Measurements from ENCODE around the gene ASGR2. TPM values are rescaled to one million over a fixed set of nuclear protein-coding genes. Genes with fewer than 3 reads are reported as not detected.
"Not testable (repeated sequence)": the region's sequence is repeated elsewhere in the genome, so short reads cannot be mapped to it uniquely, and the experiment has no call there.

Gene ASGR2
- total and polyA plus RNA-seq, 8 donors: 0.73 to 2.2 (median 1.4) TPM; not detected in 5

DNA sequence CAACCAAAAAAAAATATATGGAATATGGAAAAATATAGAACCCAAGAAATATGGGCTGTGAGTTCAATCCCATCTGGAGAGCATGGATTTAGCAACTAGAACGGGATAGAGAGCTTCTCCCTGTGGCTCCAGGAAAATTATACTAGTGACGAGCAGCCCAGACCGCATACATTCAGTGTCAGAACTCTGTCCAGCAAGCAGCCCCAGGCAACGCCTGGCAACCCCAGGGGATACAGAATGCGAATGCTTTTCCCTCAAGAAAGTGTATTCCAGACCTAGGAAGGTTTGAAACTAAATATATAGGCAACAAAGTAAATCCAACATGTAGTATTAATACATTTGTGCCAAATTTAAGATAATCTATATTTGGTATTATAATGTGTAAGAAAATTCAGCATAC lies 13.5 kb upstream of the ASGR2 start:
- H3K27ac ChIP-seq: no peak overlapping the region
- no peak for DNase-seq
- H3K9me3 ChIP-seq: no peaks in the 10 kb centered on the region
- H3K27me3 ChIP-seq: peaks cover 0 to 62% (median 1%) of the 10 kb centered on the region in 3 donors
- intact Hi-C loops (cut with DNase I; ENCODE audit: low total_unique reads): no loop called here
- no peak overlapping the region for H3K4me3 ChIP-seq
- 63 to 78% (median 72%) methylated on average over 5 of the region's 5 CpGs for WGBS, 5 donors
- H3K4me1 ChIP-seq: peaks cover 0 to 8% (median 3%) of the 10 kb centered on the region in 4 donors
- H3K36me3 ChIP-seq: no peaks in the 10 kb centered on the region
- no peak for TF ChIP-seq EP300 (IDR thresholded peaks at IDR 0.05)

DNA sequence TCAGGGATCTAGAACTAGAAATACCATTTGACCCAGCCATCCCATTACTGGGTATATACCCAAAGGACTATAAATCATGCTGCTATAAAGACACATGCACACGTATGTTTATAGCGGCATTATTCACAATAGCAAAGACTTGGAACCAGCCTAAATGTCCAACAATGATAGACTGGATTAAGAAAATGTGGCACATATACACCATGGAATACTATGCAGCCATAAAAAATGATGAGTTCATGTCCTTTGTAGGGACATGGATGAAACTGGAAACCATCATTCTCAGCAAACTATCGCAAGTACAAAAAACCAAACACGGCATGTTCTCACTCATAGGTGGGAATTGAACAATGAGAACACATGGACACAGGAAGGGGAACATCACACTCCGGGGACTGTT lies 12.9 kb upstream of the ASGR2 start:
- H3K27ac ChIP-seq; H3K4me1 ChIP-seq; H3K36me3 ChIP-seq; H3K9me3 ChIP-seq; DNase-seq; H3K4me3 ChIP-seq; intact Hi-C loops (cut with DNase I; ENCODE audit: low total_unique reads): not testable (repeated sequence)
- 88 to 98% (median 93%) methylated on average over 4 to 5 of the region's 5 CpGs for WGBS, 5 donors
- peaks cover 0 to 62% (median 5%) of the 10 kb centered on the region in 3 donors for H3K27me3 ChIP-seq

DNA sequence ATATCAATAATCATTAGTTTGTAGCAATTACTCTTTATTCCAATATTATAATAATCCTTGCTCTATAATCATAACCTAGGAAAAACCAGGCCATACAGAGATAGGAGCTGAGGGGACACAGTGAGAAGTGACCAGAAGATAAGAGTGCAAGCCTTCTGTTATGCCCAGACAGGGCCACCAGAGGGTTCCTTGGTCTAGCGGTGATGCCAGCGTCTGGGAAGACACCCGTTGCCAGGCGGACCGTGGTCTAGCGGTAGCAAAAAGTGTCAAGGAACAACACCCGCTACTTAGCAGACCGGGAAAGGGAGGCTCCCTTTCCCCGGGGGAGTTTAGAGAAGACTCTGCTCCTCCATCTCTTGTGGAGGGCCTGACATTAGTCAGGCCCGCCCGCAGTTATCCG lies 11.8 kb upstream of the ASGR2 start:
- WGBS, 5 donors: 77 to 87% (median 86%) methylated on average over 12 of the region's 12 CpGs
- not testable (repeated sequence) for H3K9me3 ChIP-seq

DNA sequence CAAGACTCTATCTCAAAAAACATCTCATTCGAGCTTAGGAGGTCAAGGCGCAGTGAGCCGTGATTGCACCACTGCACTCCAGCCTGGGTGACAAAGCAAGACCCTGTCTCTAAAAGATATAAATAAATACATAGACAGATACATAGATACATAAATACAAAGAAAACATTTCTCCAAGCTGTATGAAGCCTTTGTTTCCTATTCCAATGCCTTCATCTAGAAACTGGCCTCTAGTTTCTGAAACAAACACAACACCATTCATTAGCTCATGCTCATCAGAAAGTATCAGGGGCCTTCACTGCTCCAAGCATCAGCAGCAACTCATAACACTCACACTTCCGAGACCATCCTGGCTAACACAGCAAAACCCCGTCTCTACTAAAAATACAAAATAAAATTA lies 10.3 kb upstream of the ASGR2 start:
- intact Hi-C loops (cut with DNase I; ENCODE audit: low total_unique reads): no loop called here
- WGBS, 5 donors: 88 to 91% (median 90%) methylated on average over 5 of the region's 5 CpGs
- Histone ChIP-seq H3K4me3 (no peak overlapping the region), H3K27ac (no peak overlapping the region), H3K36me3 (no peaks in the 10 kb centered on the region), H3K27me3 (peaks cover 0 to 61% (median 5%) of the 10 kb centered on the region in 3 donors), H3K4me1 (no peaks in the 10 kb centered on the region), H3K9me3 (no peaks in the 10 kb centered on the region)
- no peak for DNase-seq
- TF ChIP-seq POLR2A (IDR thresholded peaks at IDR 0.05) (no peak), POLR2AphosphoS5 (IDR thresholded peaks at IDR 0.05) (no peak), EP300 (IDR thresholded peaks at IDR 0.05) (no peak)
- TF ChIP-seq, protein P1, sequence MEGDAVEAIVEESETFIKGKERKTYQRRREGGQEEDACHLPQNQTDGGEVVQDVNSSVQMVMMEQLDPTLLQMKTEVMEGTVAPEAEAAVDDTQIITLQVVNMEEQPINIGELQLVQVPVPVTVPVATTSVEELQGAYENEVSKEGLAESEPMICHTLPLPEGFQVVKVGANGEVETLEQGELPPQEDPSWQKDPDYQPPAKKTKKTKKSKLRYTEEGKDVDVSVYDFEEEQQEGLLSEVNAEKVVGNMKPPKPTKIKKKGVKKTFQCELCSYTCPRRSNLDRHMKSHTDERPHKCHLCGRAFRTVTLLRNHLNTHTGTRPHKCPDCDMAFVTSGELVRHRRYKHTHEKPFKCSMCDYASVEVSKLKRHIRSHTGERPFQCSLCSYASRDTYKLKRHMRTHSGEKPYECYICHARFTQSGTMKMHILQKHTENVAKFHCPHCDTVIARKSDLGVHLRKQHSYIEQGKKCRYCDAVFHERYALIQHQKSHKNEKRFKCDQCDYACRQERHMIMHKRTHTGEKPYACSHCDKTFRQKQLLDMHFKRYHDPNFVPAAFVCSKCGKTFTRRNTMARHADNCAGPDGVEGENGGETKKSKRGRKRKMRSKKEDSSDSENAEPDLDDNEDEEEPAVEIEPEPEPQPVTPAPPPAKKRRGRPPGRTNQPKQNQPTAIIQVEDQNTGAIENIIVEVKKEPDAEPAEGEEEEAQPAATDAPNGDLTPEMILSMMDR (IDR thresholded peaks at IDR 0.05): no peak

More for the DNA sequence above, 11.8 kb upstream of the ASGR2 start:
- peaks cover 0 to 63% (median 5%) of the 10 kb centered on the region in 3 donors for H3K27me3 ChIP-seq
- H3K4me3 ChIP-seq; H3K4me1 ChIP-seq; DNase-seq; H3K27ac ChIP-seq; intact Hi-C loops (cut with DNase I; ENCODE audit: low total_unique reads); H3K36me3 ChIP-seq: not testable (repeated sequence)

DNA sequence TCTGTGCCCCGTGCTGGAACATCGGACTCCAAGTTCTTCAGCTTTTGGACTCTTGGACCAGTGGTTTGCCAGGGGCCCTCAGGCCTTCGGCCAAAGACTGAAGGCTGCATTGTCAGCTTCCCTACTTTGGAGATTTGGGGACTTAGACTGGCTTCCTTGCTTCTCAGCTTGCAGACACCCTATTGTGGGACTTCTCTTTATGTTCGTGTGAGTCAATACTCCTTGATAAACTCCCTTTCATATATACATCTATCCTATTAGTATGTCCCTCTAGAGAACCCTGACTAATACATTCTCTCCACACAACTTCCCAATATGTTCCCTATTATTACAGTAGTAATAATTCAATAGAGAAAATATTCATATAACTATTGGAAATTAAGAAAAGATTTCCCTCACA lies 9.2 kb upstream of the ASGR2 start:
- TF ChIP-seq, protein P1 (IDR thresholded peaks at IDR 0.05): no peak
- TF ChIP-seq POLR2AphosphoS5 (IDR thresholded peaks at IDR 0.05) (no peak), POLR2A (IDR thresholded peaks at IDR 0.05) (no peak), EP300 (IDR thresholded peaks at IDR 0.05) (no peak)
- Histone ChIP-seq H3K36me3 (no peaks in the 10 kb centered on the region), H3K4me1 (no peaks in the 10 kb centered on the region), H3K4me3 (no peak overlapping the region), H3K27me3 (peaks cover 0 to 60% (median 5%) of the 10 kb centered on the region in 3 donors), H3K9me3 (no peaks in the 10 kb centered on the region), H3K27ac (no peak overlapping the region)
- intact Hi-C loops (cut with DNase I; ENCODE audit: low total_unique reads): no loop called here
- no peak for DNase-seq
- 74 to 86% (median 83%) methylated on average over 3 to 4 of the region's 4 CpGs for WGBS, 5 donors

DNA sequence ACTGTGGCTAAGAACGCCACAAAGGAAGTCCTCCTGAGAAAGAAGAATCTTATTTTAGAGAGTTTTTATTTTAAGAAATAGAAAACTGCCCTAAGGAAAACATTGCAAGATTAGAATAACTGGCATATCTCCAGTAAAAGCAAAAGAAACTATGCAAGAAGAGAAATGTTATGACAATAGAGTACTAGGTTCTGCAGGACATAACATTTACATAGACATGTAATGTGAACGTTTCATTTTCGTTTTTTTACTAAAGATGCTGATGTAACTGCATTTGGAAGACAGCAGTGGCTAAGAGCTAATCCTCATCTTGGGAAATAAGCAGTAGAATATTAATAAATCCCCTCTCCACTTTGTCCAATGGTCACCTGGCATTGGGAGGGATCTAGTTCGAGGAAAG lies 7.8 kb upstream of the ASGR2 start:
- no peak overlapping the region for H3K4me3 ChIP-seq
- H3K27ac ChIP-seq: no peak overlapping the region
- no peaks in the 10 kb centered on the region for H3K4me1 ChIP-seq
- DNase-seq: no peak
- peaks cover 0 to 3% (median 2%) of the 10 kb centered on the region in 4 donors for H3K9me3 ChIP-seq
- WGBS, 5 donors: 33 to 46% (median 39%) methylated on average over 4 of the region's 4 CpGs
- intact Hi-C loops (cut with DNase I; ENCODE audit: low total_unique reads): no loop called here
- H3K36me3 ChIP-seq: no peaks in the 10 kb centered on the region
- TF ChIP-seq, protein P1 (IDR thresholded peaks at IDR 0.05): no peak
- TF ChIP-seq POLR2A (IDR thresholded peaks at IDR 0.05) (no peak), EP300 (IDR thresholded peaks at IDR 0.05) (no peak), POLR2AphosphoS5 (IDR thresholded peaks at IDR 0.05) (no peak)
- H3K27me3 ChIP-seq: peaks cover 0 to 59% (median 5%) of the 10 kb centered on the region in 3 donors

DNA sequence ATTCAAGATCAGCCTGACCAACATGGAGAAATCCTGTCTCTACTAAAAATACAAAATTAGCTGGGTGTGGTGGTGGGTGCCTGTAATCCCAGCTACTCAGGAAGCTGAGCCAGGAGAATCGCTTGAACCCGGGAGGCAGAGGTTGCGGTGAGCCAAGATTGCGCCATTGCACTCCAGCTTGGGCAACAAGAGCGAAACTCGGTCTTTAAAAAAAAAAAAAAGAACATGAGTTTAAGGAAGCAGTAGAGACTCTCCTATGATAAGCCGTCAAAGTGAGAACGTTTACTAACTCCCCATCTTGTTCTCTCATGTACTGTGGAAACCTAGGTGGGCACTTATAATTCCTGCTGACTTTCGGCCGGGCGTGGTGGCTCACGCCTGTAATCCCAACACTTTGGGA lies 6.0 kb upstream of the ASGR2 start:
- H3K4me3 ChIP-seq; intact Hi-C loops (cut with DNase I; ENCODE audit: low total_unique reads); DNase-seq; H3K9me3 ChIP-seq; H3K36me3 ChIP-seq; H3K4me1 ChIP-seq: not testable (repeated sequence)
- Histone ChIP-seq H3K27ac (peak overlapping the region in 2 of 5 donors; percentile 42 to 43), H3K27me3 (peaks cover 0 to 59% (median 5%) of the 10 kb centered on the region in 3 donors)
- WGBS, 5 donors: 75 to 84% (median 80%) methylated on average over 12 of the region's 12 CpGs

Data from stomach (tissue), 9 donors.